Neutrophil (primary cell): ENCODE measurements around the gene GLS2.

Experiments used
- H3K27ac ChIP-seq: fragments of 200-600 bp; sonication (generic); 2 replicates; pipeline ENCODE4 v1.5.1; 2016; ENCODE audit warnings: mild to moderate bottlenecking, moderate library complexity
- H3K27me3 ChIP-seq: fragments of 200-600 bp; sonication (generic); 2 replicates; pipeline ENCODE4 v1.6.0; 2016; ENCODE audit warnings: mild to moderate bottlenecking
- H3K36me3 ChIP-seq: fragments of 200-600 bp; sonication (generic); 2 replicates; pipeline ENCODE4 v1.5.1; 2017
- H3K4me1 ChIP-seq, 2 experiments: fragments of 200-600 bp in 1 of 2; sonication (generic) in 1 of 2; 1 replicate in 1 of 2; 2 replicates in 1 of 2; pipeline versions ENCODE4 v1.5.1 to v1.6.1; 2013 to 2016; ENCODE audit warnings: low read depth in 1 of 2, low read length in 1 of 2, mild to moderate bottlenecking in 1 of 2, moderate library complexity in 1 of 2; ENCODE audit not compliant: control insufficient read depth in 1 of 2, insufficient read depth in 1 of 2
- H3K4me3 ChIP-seq, 2 experiments: fragments of 200-600 bp in 1 of 2; sonication (generic) in 1 of 2; 1 replicate in 1 of 2; 2 replicates in 1 of 2; pipeline ENCODE4 v1.5.1; 2013 to 2016; ENCODE audit warnings: low read depth in 1 of 2, low read length in 1 of 2, mild to moderate bottlenecking in 1 of 2, moderate library complexity in 1 of 2
- H3K9me3 ChIP-seq: fragments of 200-600 bp; sonication (generic); 2 replicates; pipeline ENCODE4 v1.5.1; 2016
- CTCF ChIP-seq: fragments of 200-600 bp; sonication (generic); IDR thresholded peaks from 2 replicates; pipeline ENCODE4 v1.5.1; 2016; ENCODE audit warnings: antibody characterized with exemption

Gene GLS2

DNA sequence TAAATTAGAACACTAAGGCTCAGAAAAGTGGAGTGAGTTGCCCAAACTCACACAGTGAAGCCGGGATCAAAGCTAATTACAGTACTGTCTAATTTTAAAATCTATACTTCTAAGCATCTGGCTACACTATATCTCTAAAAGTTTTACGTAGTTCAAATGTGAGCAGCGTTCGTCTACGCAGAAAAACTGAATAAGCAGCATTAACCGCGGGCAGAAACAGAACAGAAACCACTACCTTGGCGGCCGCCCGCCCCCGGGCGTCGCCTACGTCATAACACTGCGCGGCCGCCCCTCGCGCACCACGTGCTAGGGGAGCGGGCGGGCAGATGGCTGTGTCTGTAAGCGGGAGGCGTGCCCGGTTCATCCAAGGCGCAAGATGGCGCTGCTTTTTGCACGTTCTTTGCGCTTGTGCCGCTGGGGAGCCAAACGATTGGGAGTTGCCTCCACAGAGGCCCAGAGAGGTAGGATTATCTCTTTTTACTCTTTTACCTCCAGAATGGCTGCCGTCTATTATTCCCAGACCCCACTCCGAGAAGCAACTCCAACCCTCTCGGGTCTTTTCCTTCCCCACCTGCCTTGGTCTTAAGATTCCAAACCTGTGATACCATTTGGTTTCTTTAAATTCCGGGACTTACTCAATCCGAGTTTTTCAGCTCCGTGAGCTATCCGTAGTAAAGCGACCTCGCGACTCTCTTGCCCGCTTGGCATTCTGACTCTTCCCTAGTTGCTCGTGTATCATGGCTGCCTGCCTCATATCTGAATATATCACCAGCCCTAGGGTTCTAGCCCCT is 19.6 kb downstream of the GLS2 start, which contains the start of gene SPRYD4:
TSS of gene SPRYD4 (plus strand) at position 363 of the 791 bp plus-strand sequence. CDS start at position 377, 14 bp downstream.
- no peaks in the 10 kb centered on the region for H3K9me3 ChIP-seq
- TF ChIP-seq CTCF, result peak; percentile 71

DNA sequence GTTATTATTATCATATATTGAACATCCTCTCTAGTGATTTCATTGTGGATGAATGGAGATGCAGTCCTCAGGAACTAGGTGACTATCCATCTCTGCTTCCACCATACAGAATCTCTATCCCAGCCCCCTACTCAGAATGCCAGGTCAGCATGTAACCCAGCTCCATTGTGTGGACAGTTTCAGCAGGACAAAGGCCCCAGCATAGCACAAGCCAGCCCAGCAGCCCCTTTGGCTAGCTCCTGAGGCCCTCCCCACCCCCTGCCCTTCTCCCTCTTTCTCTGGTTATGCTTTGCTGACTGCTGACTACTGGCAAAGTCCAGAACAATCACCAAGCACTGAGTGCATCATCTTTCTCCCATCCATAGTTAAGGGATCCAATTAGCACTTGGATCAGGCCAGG is 25.4 kb downstream of the GLS2 start:
- Histone ChIP-seq H3K4me3 (no peak overlapping the region), H3K36me3 (no peaks in the 10 kb centered on the region), H3K27me3 (no peaks in the 10 kb centered on the region), H3K9me3 (no peaks in the 10 kb centered on the region), H3K27ac (no peak overlapping the region), H3K4me1 (peaks cover 10 to 12% of the 10 kb centered on the region in 2 experiments)
- no peak for TF ChIP-seq CTCF

More for the DNA sequence above, 19.6 kb downstream of the GLS2 start, which contains the start of gene SPRYD4:
- no peaks in the 10 kb centered on the region for H3K36me3 ChIP-seq
- peak within 1 kb of the TSS; percentile 82 for H3K27ac ChIP-seq
- H3K4me3 ChIP-seq, result peak within 1 kb of the TSS; percentile 70 to 88
- no peaks in the 10 kb centered on the region for H3K27me3 ChIP-seq
- peaks cover 43 to 50% of the 10 kb centered on the region in 2 experiments for H3K4me1 ChIP-seq

GRCh38 chr12:56461235-56462159 is 26.5 kb downstream of the GLS2 start:
- H3K27ac ChIP-seq, result no peak overlapping the region
- no peak for TF ChIP-seq CTCF
- H3K36me3 ChIP-seq, result no peaks in the 10 kb centered on the region
- H3K27me3 ChIP-seq, result no peaks in the 10 kb centered on the region
- H3K4me3 ChIP-seq, result no peak overlapping the region
- no peaks in the 10 kb centered on the region for H3K9me3 ChIP-seq
- H3K4me1 ChIP-seq, result peaks cover 10% of the 10 kb centered on the region in 2 experiments

GRCh38 chr12:56457817-56458216 is 30.1 kb downstream of the GLS2 start:
- Histone ChIP-seq H3K4me3 (no peak overlapping the region), H3K27ac (no peak overlapping the region), H3K4me1 (peaks cover 6 to 8% of the 10 kb centered on the region in 2 experiments), H3K36me3 (no peaks in the 10 kb centered on the region), H3K9me3 (no peaks in the 10 kb centered on the region), H3K27me3 (no peaks in the 10 kb centered on the region)
- no peak for TF ChIP-seq CTCF

DNA sequence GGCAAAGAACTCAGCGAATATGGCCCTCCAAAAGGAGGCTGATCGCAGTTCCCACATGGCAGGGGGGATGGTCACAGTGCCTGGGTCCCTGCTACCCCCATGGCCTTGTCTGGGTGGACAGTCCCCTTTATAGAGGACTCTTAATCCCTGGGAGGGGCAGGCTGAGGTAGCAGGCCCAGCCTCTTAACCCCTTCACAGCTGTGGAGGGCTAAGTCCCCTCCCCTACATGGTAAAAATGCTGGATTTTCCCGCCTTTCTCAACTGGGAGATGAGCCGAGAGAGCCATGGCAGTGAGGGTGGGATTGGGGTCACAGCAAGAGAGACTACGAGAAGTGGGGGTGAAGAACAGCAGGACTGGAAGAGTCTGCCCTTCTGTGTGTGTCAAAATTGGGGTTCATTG is 33.4 kb downstream of the GLS2 start, which contains the start of gene MIP:
TSS of gene MIP (minus strand) at position 101 of the 400 bp plus-strand sequence. CDS start at position 57, 44 bp downstream.
- Histone ChIP-seq H3K27me3 (no peaks in the 10 kb centered on the region), H3K4me3 (no peak within 1 kb of the TSS), H3K27ac (no peak within 1 kb of the TSS), H3K9me3 (no peaks in the 10 kb centered on the region), H3K36me3 (no peaks in the 10 kb centered on the region), H3K4me1 (peaks cover 6 to 21% of the 10 kb centered on the region in 2 experiments)
- TF ChIP-seq CTCF, result no peak
